Suppressor macrophage treated with lipopolysaccharide for 4 hours (primary cell): ENCODE data around the gene RBM18.

Source experiments
- DNase-seq: peaks from one replicate; pipeline ENCODE4 v3.0.0-alpha.2; 2020

RBM18 gene

GRCh38 chr9:122264360-122265148 lies at the start of gene RBM18, which contains the start of gene MRRF:
Gene RBM18 (minus strand): TSS chr9:122264840. CDS start chr9:122261492, 3,348 bp downstream.
Gene MRRF (plus strand): TSS chr9:122264882. CDS start chr9:122270892, 6,010 bp downstream.
- DNase-seq = peak; percentile 95

- no peak for DNase-seq
These were observed 49.5 kb upstream of the RBM18 start for GRCh38 chr9:122314165-122314564.

- no peak for DNase-seq
These were observed 45.2 kb upstream of the RBM18 start for GRCh38 chr9:122309861-122310260.

- DNase-seq = no peak
These were observed 43.3 kb upstream of the RBM18 start for GRCh38 chr9:122307925-122308324.

- no peak for DNase-seq
These were observed 42.4 kb upstream of the RBM18 start for GRCh38 chr9:122307061-122307460.

GRCh38 chr9:122302237-122303093 lies 37.8 kb upstream of the RBM18 start:
- no peak for DNase-seq

- peak; percentile 68 for DNase-seq
These were observed 32.9 kb upstream of the RBM18 start for GRCh38 chr9:122297512-122297911.

GRCh38 chr9:122294531-122294930 lies 29.9 kb upstream of the RBM18 start:
- no peak for DNase-seq

- DNase-seq = no peak
These were observed 26.8 kb upstream of the RBM18 start for GRCh38 chr9:122291458-122291857.

GRCh38 chr9:122287214-122287720 lies 22.6 kb upstream of the RBM18 start:
- no peak for DNase-seq

GRCh38 chr9:122286764-122287163 lies 22.1 kb upstream of the RBM18 start:
- no peak for DNase-seq

- no peak for DNase-seq
These were observed 16.7 kb upstream of the RBM18 start for GRCh38 chr9:122281368-122281767.

- DNase-seq = no peak
These were observed 12.8 kb upstream of the RBM18 start for GRCh38 chr9:122277285-122277897.

- no peak for DNase-seq
These were observed 11.5 kb upstream of the RBM18 start for GRCh38 chr9:122276096-122276495.

- no peak for DNase-seq
These were observed 9.4 kb upstream of the RBM18 start for GRCh38 chr9:122274055-122274454.

GRCh38 chr9:122268041-122268814 lies 3.6 kb upstream of the RBM18 start:
- DNase-seq = no peak

GRCh38 chr9:122265149-122265915 lies 692 bp upstream of the RBM18 start:
- peak; percentile 65 for DNase-seq

- DNase-seq = peak; percentile 42
These were observed 816 bp downstream of the RBM18 start for GRCh38 chr9:122263699-122264349.

GRCh38 chr9:122262073-122262472 lies 2.6 kb downstream of the RBM18 start:
- DNase-seq = no peak

- DNase-seq = no peak
These were observed 3.2 kb downstream of the RBM18 start for GRCh38 chr9:122261469-122261881.

GRCh38 chr9:122258886-122259415 lies 5.7 kb downstream of the RBM18 start:
- DNase-seq = no peak
